ENCODE data around the gene CCBE1.
"Not testable (repeated sequence)": the region's sequence is repeated elsewhere in the genome, so short reads cannot be mapped to it uniquely, and the experiment has no call there.

Gene CCBE1

GRCh38 chr18:59650266-59650820, 46.9 kb downstream of the CCBE1 start:
- no peak for DNase-seq

- no peak for DNase-seq
Measured at GRCh38 chr18:59649591-59649990, 47.6 kb downstream of the CCBE1 start.

GRCh38 chr18:59648469-59648868, 48.8 kb downstream of the CCBE1 start:
- DNase-seq = not testable (repeated sequence)

- DNase-seq = no peak
Measured at GRCh38 chr18:59646963-59647307, 50.3 kb downstream of the CCBE1 start.

GRCh38 chr18:59646228-59646962, 50.8 kb downstream of the CCBE1 start:
- DNase-seq = no peak

GRCh38 chr18:59643740-59644139, 53.5 kb downstream of the CCBE1 start:
- no peak for DNase-seq

GRCh38 chr18:59640721-59641120, 56.5 kb downstream of the CCBE1 start:
- DNase-seq = no peak

GRCh38 chr18:59639821-59640220, 57.4 kb downstream of the CCBE1 start:
- no peak for DNase-seq

GRCh38 chr18:59639136-59639535, 58.1 kb downstream of the CCBE1 start:
- no peak for DNase-seq

GRCh38 chr18:59633961-59634485, 63.2 kb downstream of the CCBE1 start:
- DNase-seq = no peak

GRCh38 chr18:59633317-59633716, 63.9 kb downstream of the CCBE1 start:
- no peak for DNase-seq

GRCh38 chr18:59631583-59632181, 65.5 kb downstream of the CCBE1 start:
- no peak for DNase-seq

GRCh38 chr18:59629894-59630293, 67.3 kb downstream of the CCBE1 start:
- DNase-seq = no peak

GRCh38 chr18:59628995-59629394, 68.2 kb downstream of the CCBE1 start:
- no peak for DNase-seq

GRCh38 chr18:59627414-59627813, 69.8 kb downstream of the CCBE1 start:
- DNase-seq = no peak

- no peak for DNase-seq
Measured at GRCh38 chr18:59624369-59624765, 72.9 kb downstream of the CCBE1 start.

- DNase-seq = no peak
Measured at GRCh38 chr18:59623456-59624368, 73.5 kb downstream of the CCBE1 start.

- DNase-seq = no peak
Measured at GRCh38 chr18:59621027-59621426, 76.2 kb downstream of the CCBE1 start.

GRCh38 chr18:59620381-59620780, 76.8 kb downstream of the CCBE1 start:
- DNase-seq = no peak

- no peak for DNase-seq
Measured at GRCh38 chr18:59619816-59620215, 77.4 kb downstream of the CCBE1 start.

- DNase-seq = no peak
Measured at GRCh38 chr18:59617468-59617932, 79.7 kb downstream of the CCBE1 start.

- DNase-seq = no peak
Measured at GRCh38 chr18:59616501-59616900, 80.7 kb downstream of the CCBE1 start.

GRCh38 chr18:59613903-59614302, 83.3 kb downstream of the CCBE1 start:
- DNase-seq = no peak

All from stimulated activated CD4-positive, alpha-beta T cell treated with anti-CD3 and anti-CD28 coated beads, Interleukin-4, amount 100 ng/mL, for 24 hours (primary cell).